ENCODE results near the gene PLEKHM3. TPM values are rescaled to one million over a fixed set of nuclear protein-coding genes. Genes with fewer than 3 reads are reported as not detected.
"Not testable (repeated sequence)": the region's sequence is repeated elsewhere in the genome, so short reads cannot be mapped to it uniquely, and the experiment has no call there.

The PLEKHM3 gene
- polyA plus RNA-seq, 3 donors: 12.4 to 15.3 (median 13.9) TPM

DNA sequence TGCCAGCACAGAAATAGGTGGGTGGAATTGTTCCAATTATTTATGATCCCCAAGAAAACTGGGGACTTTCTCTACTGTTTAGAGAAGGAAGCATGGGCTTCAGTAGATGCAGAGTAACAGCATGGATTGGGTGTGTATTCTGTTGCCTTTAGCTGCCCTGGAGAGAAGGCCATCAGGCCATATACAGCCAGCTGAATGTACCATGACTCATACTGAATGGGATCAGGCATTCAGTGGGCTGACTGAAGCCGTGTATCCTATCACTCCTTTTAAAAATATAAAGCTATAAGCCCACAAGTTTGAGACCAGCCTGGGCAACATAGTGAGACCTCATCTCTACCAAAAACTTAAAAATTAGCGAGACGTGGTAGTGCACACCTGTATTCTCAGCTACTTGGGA lies 16.7 kb upstream of the PLEKHM3 start:
- DNase-seq (ENCODE audit: extremely low read depth in 1 of 11, low read depth in 9 of 11, low spot score in 4 of 11): no peak

DNA sequence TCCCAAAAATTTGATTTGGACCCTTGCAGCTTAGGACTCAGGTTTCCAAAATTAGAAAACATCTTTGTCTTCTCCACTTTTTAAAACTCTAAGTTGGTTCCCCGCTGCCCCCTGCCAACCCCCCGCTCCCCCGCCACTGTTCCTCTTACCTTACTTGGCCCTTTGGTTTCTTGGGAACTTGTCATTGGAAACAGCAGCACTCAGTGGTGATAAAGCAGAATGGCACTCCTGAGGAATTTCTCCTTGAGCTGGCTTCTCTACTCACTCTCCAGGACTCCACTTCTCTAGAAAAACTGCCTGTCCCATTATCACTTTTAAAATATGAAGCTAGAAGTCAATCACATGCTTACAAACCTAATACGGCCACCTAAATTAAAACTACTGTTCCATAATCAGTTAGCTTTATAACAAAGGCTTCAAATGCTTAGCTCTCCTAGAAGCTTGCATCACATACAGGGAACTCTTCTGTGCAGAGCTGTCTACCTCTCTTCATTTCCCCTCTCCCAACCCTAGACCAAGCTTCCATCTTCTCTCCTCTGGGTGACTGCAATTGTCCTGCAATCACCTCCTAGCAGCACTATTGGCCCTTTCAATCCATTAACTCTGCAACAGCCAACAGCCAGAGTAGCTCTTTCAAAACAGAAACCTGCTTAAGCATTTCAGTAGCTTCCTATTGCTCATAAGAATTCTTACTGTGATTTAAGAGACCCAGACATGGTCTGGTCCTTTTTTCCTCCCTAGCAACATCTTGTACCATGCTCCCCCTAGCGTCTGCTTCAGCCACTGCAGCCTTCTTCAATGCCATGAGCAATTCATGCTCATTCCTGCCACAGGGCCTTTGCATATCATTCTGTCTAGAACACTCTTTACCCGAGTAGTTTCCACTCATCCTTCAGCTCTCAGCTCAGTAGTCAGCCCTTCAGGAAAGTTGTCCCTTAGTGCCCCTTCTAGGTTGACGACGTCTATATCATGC lies 15.2 kb upstream of the PLEKHM3 start:
- peak in 3 of 11 donors; percentile 26 to 43 (median 33) for DNase-seq (ENCODE audit: extremely low read depth in 1 of 11, low read depth in 9 of 11, low spot score in 4 of 11)

DNA sequence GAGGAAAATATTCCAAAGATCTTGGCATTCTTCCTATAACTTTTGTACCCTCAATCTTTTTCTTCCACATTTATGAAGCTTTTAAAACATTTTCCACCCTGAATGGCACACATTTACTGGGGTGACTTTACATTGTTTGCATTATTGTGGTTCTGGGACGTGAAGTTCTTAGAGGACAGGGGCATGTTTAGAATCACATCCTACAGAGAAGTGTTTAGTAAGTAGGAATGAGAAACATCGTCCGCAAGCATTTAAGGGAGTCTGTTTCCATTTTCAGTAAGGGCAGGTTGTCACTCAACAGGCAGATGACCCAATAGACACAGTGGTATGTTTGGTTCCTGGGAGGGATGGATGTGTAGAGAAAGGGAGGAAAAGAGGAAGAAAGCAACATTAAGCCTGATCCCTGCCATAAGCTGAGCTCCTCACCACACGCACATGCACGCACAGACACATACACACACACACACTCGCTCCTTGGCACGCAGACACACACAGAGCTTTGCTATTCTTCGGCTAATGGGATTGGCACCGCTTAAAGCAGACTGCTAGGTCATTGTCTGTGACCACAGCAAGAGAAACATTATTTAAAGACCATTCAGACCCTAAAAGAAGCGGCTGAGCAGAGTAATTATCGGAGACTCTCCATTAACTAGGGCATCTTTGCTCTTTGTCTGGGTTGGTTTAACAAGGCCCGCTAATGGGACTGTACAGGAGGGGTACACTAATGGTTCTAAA lies 14.2 kb upstream of the PLEKHM3 start:
- DNase-seq (ENCODE audit: extremely low read depth in 1 of 11, low read depth in 9 of 11, low spot score in 4 of 11): no peak

DNA sequence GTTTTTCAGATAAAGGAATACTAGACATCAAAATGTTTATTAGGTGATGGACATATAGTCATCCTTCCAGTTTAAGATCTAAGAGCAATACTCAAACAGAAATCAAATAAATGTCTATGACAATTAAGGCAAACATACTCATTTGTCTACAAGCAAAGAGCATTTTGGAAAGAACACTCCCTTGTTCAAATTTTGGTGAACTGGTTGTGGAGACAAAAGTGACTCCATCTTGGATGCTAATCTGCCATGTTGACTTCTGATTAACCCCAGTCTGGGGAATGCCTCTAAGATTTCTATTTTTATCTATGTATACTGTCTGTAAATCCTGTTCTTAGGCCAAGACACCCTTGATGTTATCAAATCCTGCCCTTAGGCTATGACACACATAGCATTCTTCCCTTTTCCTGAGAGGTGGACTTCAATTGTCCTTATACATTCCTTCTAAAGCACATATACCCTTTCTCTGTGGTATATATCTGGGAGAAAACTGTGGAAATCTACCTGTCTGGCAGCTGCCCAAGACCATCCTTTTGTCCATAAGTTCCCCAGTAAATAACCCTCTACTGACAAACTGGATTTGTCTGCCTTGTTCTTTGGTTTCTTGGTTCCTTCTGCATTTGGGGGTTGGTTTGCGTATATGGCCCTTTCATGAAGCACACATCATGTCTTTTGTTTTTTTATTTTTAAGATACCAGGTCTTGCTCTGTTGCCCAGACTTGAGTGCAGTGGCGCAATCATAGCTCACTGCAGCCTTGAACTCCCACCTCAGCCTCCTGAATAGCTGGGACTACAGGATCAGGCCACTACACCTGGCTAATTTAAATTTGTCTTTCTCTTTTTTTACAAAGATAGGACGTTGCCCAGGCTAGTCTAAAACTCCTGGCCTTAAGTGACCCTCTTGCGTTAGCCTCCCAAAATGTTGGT lies 12.5 kb upstream of the PLEKHM3 start:
- DNase-seq (ENCODE audit: extremely low read depth in 1 of 11, low read depth in 9 of 11, low spot score in 4 of 11): no peak

DNA sequence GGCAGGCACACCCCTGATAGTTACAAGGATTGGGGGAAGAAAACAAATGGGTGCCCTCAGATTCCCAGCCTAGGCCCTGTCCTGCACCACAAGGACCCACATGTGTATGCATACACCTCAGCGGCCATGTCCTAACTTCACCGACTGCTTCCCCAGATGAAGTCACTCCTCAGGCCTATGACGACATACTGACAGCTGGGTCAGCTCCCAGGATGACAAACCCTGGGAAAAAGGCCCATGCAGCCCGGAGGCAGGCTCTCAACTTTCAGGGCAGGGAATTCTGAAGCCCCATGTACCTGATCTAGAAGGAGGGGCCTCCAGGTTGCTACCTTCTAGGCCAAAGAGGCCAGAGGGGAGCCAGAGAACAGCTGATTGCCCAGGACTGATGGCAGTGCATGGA lies 11.0 kb upstream of the PLEKHM3 start:
- DNase-seq (ENCODE audit: extremely low read depth in 1 of 11, low read depth in 9 of 11, low spot score in 4 of 11): no peak

DNA sequence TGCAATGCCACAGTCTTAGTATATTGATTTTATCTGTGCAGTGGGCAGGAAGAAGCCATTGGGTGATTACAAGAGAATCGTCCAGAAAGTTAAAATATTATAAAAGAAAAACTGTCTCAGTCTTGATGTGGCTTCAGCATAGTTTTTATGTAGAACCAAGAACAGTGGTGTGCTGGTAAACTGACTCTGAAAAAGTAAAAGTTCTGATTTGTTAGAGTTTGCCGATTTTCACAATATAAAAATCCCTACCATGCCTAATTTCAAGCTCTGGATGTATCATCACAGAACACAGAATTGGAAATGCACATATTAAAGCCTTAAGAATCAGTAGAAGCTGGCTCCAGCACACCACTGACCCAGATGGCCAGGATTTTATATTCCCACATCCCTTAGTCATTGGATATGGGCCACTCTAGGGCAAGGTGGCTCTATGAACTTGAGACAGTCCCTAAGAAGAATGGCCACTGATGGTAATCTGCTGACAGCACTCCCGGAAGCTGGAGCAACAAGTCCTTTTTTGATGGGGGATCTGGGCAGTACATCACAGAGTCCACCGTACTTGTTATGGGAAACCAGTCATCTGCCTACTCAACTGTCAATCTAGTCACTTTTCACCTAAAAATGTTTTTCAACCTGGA lies 9.3 kb upstream of the PLEKHM3 start:
- no peak for DNase-seq (ENCODE audit: extremely low read depth in 1 of 11, low read depth in 9 of 11, low spot score in 4 of 11)

DNA sequence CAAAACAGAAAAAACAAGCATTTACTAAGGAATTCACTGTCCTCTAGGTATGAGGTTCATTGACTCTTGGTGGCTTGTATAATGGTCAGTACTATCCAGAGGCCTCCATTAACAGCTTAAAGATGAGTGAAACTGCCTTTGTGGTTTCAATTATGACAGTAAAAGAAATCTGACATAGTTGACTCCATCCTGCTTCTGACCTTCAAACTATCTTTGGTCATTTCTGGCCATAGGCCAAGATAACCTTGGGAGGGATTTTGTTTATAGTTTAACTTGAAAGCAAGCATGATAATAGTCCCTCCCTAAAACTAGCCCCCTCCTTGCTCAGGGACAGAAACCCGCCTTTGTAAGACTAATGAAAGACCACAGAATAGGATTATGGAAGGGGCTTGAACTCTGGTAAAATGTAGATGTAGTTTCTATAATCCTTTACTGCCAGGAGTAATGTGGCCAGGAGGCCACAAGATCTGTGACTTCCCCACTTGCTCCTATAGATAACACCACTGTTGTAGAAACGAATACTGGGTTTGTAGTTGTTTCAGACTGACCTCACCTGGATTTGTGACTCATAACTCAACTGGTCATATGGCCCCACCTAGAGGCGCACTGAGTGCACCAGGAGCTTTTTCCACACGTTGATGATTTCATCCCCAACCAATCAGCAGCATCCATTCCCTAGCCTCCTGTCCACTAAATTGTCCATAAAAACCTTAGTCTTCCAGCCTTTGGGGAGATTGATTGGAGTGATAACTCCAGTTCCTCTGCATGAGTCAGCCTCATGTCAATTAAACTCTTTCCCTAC lies 8.6 kb upstream of the PLEKHM3 start:
- DNase-seq (ENCODE audit: extremely low read depth in 1 of 11, low read depth in 9 of 11, low spot score in 4 of 11): no peak

DNA sequence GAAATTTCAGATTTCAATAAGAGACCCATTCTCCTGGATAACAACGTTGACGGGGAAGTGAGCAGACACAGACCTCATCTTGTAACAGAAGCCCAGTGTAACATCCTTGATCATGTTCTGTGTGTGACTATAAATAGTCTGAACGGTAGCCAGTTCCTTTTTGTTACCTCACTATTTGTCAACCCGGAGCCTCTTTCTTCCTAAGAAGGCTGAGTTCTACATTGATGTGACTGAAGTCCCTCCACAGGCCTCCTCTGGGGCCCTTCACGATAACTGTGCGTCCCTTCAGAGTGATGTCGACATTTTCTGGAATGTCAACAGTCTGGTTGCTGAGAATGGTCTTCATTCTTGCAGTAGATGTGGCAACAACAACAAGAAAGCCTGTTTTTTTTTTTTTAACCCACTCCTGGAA lies 6.3 kb upstream of the PLEKHM3 start:
- DNase-seq (ENCODE audit: extremely low read depth in 1 of 11, low read depth in 9 of 11, low spot score in 4 of 11): no peak

DNA sequence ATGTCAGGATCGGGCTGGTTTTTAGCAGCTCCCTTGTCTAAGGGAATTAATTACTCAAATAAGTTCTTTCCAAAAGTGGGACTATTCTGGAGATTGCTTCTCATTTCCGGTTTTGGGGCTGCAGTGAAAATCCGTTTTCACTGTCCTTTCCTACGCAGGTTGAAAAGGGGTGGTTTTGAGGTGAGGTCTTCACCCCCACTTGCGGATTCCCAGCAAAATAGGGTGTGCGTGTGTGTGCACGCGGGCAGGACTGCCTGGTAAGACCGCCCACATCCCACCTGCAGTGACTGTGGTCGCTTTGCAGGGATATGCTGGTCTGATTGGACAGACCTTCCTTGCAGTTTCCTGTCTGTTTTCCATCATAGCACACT lies 472 bp upstream of the PLEKHM3 start:
- DNase-seq (ENCODE audit: extremely low read depth in 1 of 11, low read depth in 9 of 11, low spot score in 4 of 11): peak in 1 of 11 donors; percentile 33

DNA sequence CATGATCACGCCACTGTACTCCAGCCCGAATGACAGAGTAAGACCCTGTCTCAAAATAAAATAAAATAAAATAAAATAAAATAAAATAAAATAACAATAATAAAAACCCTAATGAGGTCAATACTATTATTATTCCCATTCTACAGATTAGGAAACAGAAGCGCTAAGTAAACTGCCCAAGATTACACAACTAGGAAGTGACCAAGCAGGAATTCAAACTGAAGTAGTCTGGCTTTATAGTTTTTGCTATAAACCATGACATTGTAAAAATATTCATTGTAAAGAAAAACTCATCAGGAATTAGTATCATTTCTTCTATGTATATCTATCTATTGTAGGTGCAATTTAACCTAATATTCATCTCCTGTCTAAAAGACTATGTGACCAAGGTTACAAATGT lies 1.2 kb downstream of the PLEKHM3 start:
- no peak for DNase-seq (ENCODE audit: extremely low read depth in 1 of 11, low read depth in 9 of 11, low spot score in 4 of 11)

DNA sequence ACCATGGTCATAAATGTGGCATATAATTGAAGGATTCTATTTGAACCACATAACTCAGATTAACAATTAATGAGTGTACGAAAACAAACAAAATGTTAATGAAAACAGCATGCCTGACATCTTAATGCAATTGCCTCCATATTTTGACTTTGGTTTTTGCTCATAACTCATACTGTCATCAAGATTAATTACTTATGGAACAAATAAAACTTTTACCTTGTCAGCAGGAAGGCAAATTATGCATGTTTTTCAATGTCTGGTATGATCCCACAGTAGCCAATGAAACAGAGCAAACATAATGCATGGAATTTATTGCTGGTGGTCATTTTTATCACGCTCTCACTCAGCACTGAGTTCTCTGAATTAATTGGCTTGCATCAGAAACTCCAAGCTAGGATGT lies 5.1 kb downstream of the PLEKHM3 start:
- DNase-seq (ENCODE audit: extremely low read depth in 1 of 11, low read depth in 9 of 11, low spot score in 4 of 11): peak in 1 of 11 donors; percentile 4

DNA sequence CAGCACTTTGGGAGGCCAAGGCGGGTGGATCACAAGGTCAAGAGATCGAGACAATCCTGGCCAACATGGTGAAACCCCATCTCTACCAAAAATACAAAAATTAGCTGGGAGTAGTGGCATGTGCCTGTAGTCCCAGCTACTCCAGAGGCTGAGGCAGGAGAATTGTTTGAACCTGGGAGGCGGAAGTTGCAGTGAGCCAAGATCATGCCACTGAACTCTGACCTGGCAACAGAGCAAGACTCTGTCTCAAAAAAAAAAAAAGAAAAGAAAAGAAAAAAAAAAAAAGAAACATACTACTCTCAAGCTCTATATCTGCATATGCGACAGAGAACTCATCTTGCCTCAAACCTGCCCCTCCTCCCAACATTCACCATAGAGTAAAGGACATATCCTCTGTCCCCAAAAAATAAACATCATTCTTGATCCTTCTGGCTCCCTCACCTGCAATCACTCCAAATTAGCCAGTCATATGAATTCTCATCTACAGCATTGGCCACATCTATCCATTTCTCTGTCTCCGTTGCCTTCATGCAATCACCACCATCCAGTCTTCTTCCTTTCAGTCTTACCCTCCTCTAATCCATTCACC lies 7.1 kb downstream of the PLEKHM3 start:
- DNase-seq (ENCODE audit: extremely low read depth in 1 of 11, low read depth in 9 of 11, low spot score in 4 of 11): not testable (repeated sequence)

DNA sequence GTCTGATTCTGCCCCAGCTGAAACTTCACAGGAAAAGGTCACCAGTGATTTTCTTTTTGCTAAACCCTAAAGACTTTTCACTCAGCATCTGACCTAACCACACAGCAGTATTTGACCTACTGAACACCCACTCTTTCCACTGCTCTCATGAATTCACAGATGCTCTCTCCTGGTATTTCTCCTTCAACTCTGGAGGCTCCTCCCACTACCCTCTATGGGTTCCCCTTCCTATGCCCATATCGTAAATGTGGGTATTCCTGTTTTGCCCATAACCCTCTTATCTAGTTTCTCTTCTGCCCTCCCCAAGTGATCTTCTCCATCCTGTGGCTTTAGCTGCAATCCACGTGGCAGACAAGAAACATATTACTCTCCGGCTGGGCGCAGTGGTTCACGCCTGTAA lies 7.6 kb downstream of the PLEKHM3 start:
- DNase-seq (ENCODE audit: extremely low read depth in 1 of 11, low read depth in 9 of 11, low spot score in 4 of 11): no peak

DNA sequence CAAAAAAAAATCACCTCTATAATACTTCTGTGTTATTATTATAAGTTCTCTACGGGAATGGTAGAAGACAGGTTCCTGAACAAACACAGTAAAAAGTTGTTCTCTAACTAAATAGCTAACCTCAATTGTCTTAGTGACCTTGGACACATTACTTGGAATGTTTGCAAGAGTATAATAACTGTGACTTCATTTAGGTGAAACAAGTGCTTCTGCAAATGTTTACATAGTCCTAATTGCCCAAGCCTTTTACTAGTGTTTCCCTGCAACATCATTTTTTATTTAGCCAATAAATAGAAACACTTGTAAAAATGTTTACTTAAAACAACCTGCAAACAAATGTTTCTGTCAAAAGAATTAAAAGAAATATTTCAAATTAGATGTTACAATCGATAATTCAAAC lies 9.9 kb downstream of the PLEKHM3 start:
- no peak for DNase-seq (ENCODE audit: extremely low read depth in 1 of 11, low read depth in 9 of 11, low spot score in 4 of 11)

DNA sequence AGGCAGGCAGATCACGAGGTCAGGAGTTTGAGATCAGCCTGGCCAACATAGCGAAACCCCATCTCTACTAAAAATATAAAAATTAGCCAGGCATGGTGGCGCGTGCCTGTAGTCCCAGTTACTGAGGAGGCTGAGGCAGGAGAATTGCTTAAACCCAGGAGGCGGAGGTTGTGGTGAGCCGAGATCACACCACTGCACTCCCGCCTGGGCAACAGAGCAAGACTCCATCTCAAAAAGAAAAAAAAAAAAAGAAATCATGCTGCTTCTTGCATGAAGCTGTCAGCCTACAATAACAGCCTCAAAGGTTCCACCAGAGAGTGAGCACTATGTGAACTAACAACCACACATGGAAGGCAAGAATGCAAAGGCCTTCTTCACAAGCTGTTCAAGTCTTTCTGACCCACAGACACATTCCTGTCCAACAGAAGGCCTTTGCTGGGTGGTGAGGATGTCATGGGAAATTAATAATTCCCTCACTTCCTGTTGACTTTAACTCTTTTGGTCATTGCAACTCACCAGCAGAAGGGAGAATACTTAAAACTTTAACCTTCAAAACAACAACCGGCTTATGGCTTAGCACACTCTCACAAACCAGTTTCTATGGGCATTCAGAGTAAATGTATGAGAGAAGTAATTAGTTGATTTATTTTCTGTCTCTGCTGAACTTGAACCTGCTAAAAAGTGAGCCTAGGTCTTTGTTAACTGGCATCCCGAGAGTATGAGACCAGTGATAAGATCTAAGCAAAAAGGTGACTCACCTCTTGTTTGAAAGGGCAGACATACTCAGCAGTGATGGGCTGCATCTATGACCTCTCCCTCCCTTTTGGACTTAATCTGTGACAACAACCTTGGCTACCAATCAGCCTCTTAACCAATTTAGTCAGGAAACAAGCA lies 11.8 kb downstream of the PLEKHM3 start:
- DNase-seq (ENCODE audit: extremely low read depth in 1 of 11, low read depth in 9 of 11, low spot score in 4 of 11): no peak

DNA sequence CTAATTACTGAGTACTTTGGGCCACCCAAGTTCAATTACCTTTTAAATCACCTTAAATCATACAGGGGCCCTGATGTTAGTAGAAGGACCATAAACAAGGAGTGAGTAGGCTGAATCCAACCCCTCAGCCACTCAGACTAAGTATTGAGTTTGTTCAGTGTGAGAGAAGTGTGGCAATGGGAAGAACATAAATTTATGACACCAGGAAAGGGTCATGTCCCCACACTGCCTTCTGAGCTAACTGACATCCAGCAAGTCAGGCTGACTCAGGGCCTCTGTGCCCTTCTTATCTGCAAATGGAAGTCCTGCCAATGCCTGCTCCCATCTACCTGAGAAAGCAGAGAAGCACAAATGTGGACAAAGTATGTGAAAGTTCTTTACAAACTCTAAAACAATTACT lies 12.9 kb downstream of the PLEKHM3 start:
- no peak for DNase-seq (ENCODE audit: extremely low read depth in 1 of 11, low read depth in 9 of 11, low spot score in 4 of 11)

DNA sequence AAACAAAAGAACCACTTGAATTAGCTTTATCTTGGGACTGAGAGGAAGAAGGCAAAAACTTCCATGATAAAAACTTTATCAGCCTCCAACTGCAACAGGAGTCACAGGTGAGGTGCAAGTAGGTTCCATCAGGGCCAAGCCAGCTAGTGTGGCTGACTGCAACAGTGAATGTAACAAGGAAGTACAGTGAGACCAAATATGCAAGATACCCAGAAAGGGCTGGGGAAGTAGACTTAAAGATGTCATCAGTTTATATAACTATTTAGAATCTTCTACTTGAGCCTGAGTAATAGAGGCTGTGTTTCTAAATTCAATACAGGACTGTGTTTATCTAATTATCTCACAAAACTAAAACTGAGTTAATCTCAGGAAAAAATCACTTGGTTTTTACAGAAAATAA lies 14.8 kb downstream of the PLEKHM3 start:
- DNase-seq (ENCODE audit: extremely low read depth in 1 of 11, low read depth in 9 of 11, low spot score in 4 of 11): no peak
